Ascending aorta (tissue), 2 donors: ENCODE results near the gene MTCL1. TPM values are rescaled to one million over a fixed set of nuclear protein-coding genes. Genes with fewer than 3 reads are reported as not detected.

Experiments
- DNase-seq, 2 donors: peaks; one replicate each; pipeline ENCODE4 v3.0.0-alpha.2; 2019; ENCODE audit warnings: low spot score in 2 of 2
- H3K27ac ChIP-seq, 2 donors: fragments of 200-600 bp; sonication (generic); one replicate each; pipeline ENCODE4 v1.5.1; 2016 to 2017; ENCODE audit warnings: mild to moderate bottlenecking in 1 of 2
- H3K27me3 ChIP-seq: fragments of 200-600 bp; sonication (generic); one replicate; pipeline ENCODE4 v1.5.1; 2017
- H3K36me3 ChIP-seq, 2 donors: fragments of 200-600 bp; sonication (generic); one replicate each; pipeline ENCODE4 v1.5.1; 2016
- H3K4me1 ChIP-seq, 2 donors: fragments of 200-600 bp; sonication (generic); one replicate each; pipeline ENCODE4 v1.5.1; 2016 to 2017; ENCODE audit warnings: mild to moderate bottlenecking in 1 of 2
- H3K4me3 ChIP-seq, 2 donors: fragments of 200-600 bp; sonication (generic); one replicate each; pipeline ENCODE4 v1.5.1; 2016 to 2017; ENCODE audit warnings: mild to moderate bottlenecking in 1 of 2
- H3K9me3 ChIP-seq, 2 donors: fragments of 200-600 bp; sonication (generic); one replicate each; pipeline ENCODE4 v1.5.1; 2016
- intact Hi-C: fragments of 100-400 bp; cut with DNase I; formaldehyde crosslinking; loops from one replicate; pipeline ENCODE4 v1.15.1; 2023
- total RNA-seq: library from RNA; depleted of rRNA; stranded (reverse); fragments of >200 nt; gene quantifications from one replicate; pipeline ENCODE4 v1.1.0, GENCODE V29; 2016
- TF ChIP-seq, protein P1 (sequence below), 3 experiments: fragments of 200-600 bp in 2 of 3; fragments of 450-650 bp in 1 of 3; sonication (generic) in 2 of 3; IDR thresholded peaks; one replicate each; pipeline ENCODE4 v1.5.1; 2016 to 2019; ENCODE audit warnings: antibody characterized with exemption in 3 of 3, mild to moderate bottlenecking in 1 of 3, moderate library complexity in 1 of 3

The MTCL1 gene
- total RNA-seq, 1 donor from 2014 or later, result 105 TPM

GRCh38 chr18:8659609-8660242 lies 45.6 kb upstream of the MTCL1 start:
- no peak overlapping the region for H3K4me3 ChIP-seq
- H3K9me3 ChIP-seq, result no peaks in the 10 kb centered on the region
- no peaks in the 10 kb centered on the region for H3K4me1 ChIP-seq
- H3K27ac ChIP-seq, result no peak overlapping the region
- H3K36me3 ChIP-seq, result no peaks in the 10 kb centered on the region
- TF ChIP-seq, protein P1, sequence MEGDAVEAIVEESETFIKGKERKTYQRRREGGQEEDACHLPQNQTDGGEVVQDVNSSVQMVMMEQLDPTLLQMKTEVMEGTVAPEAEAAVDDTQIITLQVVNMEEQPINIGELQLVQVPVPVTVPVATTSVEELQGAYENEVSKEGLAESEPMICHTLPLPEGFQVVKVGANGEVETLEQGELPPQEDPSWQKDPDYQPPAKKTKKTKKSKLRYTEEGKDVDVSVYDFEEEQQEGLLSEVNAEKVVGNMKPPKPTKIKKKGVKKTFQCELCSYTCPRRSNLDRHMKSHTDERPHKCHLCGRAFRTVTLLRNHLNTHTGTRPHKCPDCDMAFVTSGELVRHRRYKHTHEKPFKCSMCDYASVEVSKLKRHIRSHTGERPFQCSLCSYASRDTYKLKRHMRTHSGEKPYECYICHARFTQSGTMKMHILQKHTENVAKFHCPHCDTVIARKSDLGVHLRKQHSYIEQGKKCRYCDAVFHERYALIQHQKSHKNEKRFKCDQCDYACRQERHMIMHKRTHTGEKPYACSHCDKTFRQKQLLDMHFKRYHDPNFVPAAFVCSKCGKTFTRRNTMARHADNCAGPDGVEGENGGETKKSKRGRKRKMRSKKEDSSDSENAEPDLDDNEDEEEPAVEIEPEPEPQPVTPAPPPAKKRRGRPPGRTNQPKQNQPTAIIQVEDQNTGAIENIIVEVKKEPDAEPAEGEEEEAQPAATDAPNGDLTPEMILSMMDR (IDR thresholded peaks at IDR 0.05), result no peak
- intact Hi-C loops, result no loop called here
- no peaks in the 10 kb centered on the region for H3K27me3 ChIP-seq
- no peak for DNase-seq

GRCh38 chr18:8660316-8660715 lies 45.0 kb upstream of the MTCL1 start:
- Histone ChIP-seq H3K9me3 (no peaks in the 10 kb centered on the region), H3K27me3 (no peaks in the 10 kb centered on the region), H3K4me3 (no peak overlapping the region), H3K27ac (no peak overlapping the region), H3K36me3 (no peaks in the 10 kb centered on the region), H3K4me1 (no peaks in the 10 kb centered on the region)
- TF ChIP-seq, protein P1 (IDR thresholded peaks at IDR 0.05), result no peak
- intact Hi-C loops, result no loop called here
- DNase-seq, result no peak

- H3K4me1 ChIP-seq, result no peaks in the 10 kb centered on the region
- intact Hi-C loops, result no loop called here
- TF ChIP-seq, protein P1 (IDR thresholded peaks at IDR 0.05), result no peak
- DNase-seq, result no peak
- no peak overlapping the region for H3K4me3 ChIP-seq
- no peaks in the 10 kb centered on the region for H3K9me3 ChIP-seq
- no peaks in the 10 kb centered on the region for H3K36me3 ChIP-seq
- H3K27me3 ChIP-seq, result no peaks in the 10 kb centered on the region
- H3K27ac ChIP-seq, result no peak overlapping the region
Observed at GRCh38 chr18:8661754-8662559, 43.4 kb upstream of the MTCL1 start.

DNA sequence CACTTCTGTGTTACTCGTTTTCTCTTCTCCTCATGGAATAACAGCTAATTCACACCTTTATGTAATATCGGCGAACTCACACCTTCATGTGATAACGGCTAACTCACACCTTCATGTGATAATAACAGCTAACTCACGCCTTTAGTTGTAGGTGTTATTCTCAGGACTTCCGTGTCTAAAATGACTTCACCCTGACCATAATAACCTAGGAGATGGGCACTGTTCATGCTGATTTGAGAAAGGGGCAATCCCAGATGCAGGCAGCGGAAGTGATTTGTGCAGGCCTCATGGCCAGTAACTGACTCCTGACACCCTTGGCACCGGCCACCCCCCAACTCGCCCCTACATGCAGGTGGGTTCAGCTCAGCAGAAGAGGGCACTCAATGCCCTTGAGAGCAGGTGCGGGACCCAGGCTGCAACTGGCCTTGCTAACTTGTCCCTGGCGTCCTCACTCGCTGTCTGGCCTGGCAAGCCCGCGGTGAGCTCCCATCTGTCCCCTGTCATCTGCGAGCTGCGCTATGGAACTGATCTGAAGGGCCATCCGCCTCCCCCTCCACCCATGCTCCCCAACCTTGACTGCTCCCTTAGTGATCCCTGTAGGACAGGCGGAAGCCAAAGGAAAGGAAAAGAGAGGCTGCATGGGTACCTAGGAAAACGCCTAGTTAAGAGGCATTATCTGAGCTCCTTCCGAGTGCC lies 42.6 kb upstream of the MTCL1 start:
- H3K4me1 ChIP-seq, result no peaks in the 10 kb centered on the region
- TF ChIP-seq, protein P1 (IDR thresholded peaks at IDR 0.05), result no peak
- DNase-seq, result no peak

GRCh38 chr18:8667846-8668245 lies 37.5 kb upstream of the MTCL1 start:
- H3K27me3 ChIP-seq, result no peaks in the 10 kb centered on the region
- no peak overlapping the region for H3K4me3 ChIP-seq
- intact Hi-C loops, result no loop called here
- H3K4me1 ChIP-seq, result no peaks in the 10 kb centered on the region
- no peaks in the 10 kb centered on the region for H3K9me3 ChIP-seq
- H3K27ac ChIP-seq, result no peak overlapping the region
- no peak for DNase-seq
- H3K36me3 ChIP-seq, result no peaks in the 10 kb centered on the region
- TF ChIP-seq, protein P1 (IDR thresholded peaks at IDR 0.05), result no peak

More for the DNA sequence above, 42.6 kb upstream of the MTCL1 start:
- Histone ChIP-seq H3K36me3 (no peaks in the 10 kb centered on the region), H3K9me3 (no peaks in the 10 kb centered on the region), H3K27me3 (no peaks in the 10 kb centered on the region), H3K27ac (no peak overlapping the region), H3K4me3 (no peak overlapping the region)
- intact Hi-C loops, result no loop called here
